GM21786 (cell line): ENCODE measurements around the gene ABTB2.

ENCODE experiments used
- ATAC-seq: cut with Tn5 transposase; IDR thresholded peaks from one replicate; pipeline ENCODE4 v1.9.1; 2021; ENCODE audit not compliant: unreplicated experiment

The ABTB2 gene

GRCh38 chr11:34155057-34155756 lies 202.6 kb downstream of the ABTB2 start:
- ATAC-seq = no peak

DNA sequence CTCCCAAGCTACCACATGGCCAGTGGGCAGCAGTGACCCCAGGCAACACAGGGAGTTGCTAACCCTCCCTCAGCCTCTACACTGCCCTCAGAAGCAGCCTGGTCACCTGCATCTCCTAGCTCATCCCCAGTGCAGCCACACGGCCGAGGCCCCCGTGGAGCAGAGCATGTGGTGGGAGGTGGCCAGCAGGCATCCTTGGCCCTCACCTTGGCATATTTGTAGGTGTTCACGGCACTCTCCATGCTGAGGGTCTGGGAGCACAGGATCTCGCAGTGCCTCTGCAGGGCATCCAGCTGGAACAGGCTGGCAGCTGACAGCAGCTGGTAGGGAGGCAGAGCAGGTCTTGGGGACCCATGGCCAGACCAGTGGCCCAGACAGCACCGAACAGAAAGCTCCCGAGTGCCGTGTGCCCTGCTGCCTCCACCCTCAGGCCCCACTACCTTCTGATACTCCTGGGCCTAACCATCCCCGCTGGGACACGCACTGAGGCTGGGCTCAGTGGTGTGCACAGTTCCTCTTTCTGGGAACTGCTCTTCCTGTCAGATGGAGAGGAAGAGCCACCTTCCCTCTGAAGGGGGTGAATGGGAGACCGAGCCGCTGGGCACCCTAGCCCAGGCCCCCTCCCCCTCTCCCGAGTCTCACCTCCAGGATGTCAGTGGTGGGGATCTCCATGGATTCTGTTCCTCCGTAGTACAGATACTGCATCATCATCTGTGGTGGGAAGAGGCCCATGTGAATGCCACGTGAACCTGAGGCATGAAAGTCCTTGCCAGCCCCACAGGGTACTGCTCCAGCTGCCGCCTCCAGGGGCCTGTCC lies 203.5 kb downstream of the ABTB2 start:
- peak; percentile 73 for ATAC-seq

DNA sequence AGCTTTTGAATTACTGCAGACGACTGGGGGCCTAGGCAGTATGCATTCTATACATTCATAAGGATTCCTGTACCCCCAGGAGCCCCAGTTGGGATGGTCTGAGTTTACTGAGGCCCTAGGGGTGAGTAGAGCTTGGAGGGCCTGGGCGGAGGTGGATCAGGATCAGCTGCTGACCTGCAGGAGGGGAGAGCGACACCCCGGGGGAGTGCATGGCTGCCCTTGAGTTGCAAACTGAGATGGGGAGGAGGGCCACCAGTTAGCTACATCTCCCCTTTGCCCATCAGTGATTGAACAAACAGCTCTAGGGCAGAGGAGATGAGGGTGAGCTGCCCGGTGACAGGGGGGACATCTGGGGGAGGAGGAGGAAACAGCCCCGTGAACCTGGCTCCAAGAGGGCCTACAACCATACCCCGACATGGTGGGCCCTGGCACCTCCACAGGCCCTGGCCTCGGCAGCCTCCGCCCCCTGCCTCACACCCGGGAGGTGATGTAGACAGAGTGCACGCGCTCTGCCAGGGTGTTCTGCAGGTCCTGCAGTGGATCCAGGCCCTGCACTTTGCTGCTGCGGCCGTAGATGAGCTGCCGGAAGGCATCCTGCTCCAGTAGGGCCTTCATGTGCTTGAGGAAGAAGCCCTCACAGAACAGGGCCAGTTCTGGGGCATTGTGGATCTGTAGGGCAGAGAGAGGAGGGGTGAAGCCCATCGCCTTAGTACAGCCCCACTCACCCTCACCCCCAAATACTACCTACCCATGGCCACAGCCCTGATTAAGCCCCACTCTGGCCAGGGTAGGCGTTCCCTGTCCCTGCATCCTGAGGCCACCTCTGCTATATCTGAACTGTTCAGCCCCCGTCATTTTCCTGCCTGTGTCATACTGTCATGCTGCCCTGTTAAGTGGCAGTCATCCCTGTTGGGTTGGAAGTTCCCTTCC lies 205.6 kb downstream of the ABTB2 start:
- ATAC-seq = no peak

GRCh38 chr11:34151166-34151565 lies 206.6 kb downstream of the ABTB2 start:
- ATAC-seq = no peak

DNA sequence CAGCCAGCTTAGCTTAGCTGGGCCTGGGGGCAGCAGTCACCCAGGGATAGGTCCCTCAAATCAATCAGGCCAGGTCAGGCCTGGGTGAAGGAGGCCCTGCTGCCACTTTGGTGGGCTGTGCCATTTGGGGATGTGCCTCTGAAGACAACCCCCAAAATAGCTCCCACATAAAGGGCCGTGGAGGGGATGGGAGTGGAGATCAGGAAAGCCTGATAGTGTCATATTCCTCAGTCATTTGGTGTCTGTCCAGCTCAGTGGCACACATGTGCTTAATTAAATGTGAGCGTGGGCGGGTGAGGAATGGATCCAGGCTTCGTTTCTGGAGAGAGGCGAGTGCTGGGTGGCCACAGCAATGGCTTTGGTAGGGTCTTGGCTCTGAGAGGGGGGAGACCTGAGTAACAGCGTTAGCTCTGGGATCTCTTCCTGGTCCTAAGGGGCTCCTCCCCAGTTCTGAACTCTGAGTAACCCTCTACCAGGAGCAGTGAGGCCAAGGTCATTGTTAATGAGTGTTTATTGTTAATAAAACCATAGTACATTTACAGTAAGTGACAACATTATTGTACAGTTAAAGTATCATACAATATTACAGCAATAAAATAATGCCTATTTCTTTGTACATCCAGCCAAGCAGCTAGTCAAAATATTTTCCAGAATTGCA lies 207.2 kb downstream of the ABTB2 start:
- no peak for ATAC-seq

DNA sequence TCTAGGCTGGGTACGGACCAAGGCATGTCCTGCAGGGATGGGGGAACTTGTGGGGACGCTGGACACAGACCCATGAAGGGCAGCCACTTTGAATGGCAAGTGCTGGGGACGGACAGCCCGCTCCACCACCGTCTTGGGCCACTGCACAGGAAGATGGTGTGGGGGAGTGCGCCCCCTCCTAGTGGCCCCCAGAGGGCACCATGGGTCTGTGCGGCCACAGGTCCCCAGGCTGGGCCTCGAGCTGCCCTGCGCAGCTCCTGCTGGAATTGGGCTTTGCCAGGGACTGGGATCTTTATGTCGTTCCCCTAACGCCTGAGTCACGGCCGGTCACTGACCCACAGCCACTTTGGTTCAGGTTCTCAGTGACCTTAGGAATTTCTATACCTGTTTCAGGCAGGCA lies 208.0 kb downstream of the ABTB2 start:
- ATAC-seq = no peak

- ATAC-seq = no peak
These were observed 208.5 kb downstream of the ABTB2 start for GRCh38 chr11:34149274-34149673.

- no peak for ATAC-seq
These were observed 209.2 kb downstream of the ABTB2 start for GRCh38 chr11:34148504-34149165.

DNA sequence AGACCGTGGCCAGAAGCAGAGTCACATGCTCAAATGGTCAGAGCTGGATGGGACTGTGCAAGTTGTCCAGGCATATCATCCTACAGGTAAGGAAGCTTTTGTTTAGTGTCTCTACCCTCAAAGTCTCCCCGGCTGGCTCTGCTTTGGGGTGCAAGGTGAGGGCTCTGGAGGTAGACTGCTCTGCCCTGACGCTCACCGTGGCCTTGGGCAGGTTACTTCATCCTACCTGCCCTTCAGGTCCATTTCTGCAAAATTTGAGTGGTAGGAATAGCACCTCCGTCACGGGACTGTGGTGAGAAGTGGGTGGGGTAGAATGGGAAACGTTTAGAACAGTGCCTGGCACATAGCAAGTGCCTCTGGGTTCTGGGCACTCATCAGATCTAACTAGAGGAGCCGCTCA lies 210.2 kb downstream of the ABTB2 start:
- no peak for ATAC-seq

DNA sequence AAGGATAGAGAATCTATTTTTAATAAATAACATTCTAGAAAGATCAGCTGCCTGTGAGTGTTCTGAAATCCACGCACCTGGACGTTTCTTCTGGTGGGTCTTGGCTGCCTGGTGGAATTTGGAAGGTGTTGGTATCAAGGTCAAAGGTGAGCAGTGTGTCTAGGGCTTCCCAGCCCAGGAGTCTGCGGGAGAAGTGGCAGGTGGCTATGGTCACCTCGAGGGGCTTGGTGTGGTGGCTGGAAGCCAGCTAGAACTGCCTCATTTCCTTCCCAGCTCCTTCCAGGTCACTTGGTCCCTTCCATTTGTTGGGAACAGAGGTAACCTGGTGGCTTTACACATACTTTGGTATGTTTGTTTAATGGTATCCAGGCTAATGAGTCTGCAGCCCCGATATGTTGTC lies 210.9 kb downstream of the ABTB2 start:
- ATAC-seq = no peak

DNA sequence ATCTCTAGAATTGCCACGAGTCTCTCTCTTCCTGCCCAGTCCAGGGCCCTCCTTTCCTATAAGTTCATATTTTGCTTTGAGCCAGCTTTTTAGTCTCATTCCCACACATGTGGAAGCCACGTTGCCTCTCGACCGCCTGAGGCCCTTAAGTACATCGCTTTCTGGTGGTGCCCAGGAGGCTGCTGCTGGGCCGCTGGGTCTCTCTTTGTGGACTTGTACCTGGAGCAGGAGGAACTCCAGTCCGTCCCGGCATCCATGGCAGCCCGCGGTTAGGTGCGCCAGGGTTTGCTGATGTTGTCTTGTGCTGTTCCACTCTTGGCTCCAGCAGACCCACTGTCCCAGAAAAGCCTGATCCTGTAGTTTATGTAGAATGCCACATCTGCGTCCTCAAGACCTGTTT lies 211.4 kb downstream of the ABTB2 start:
- no peak for ATAC-seq

DNA sequence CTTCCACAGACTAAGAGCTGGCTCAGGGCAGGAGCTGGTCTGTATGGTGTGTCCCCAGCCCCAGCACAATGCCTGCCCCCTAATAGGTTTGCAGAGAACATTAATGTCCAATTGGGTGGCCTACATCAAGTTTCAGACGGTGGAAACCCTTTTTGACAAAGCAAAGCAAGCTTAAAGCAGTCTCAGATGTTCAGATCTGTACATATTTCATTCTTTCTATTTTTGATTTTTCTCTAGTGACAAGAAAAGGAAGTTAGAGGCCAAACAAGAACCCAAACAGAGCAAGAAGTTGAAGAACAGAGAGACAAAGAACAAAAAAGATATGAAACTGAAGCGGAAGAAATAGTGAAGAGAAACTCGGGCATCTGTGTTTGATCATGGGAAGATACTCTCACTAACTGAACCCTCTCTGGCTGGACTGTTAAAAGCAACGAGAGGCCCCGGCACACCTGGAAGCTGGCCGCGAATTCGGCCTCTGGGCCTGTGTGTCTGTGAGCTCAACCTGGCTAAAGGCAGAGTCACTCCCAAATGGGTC lies 211.9 kb downstream of the ABTB2 start:
- peak; percentile 47 for ATAC-seq

DNA sequence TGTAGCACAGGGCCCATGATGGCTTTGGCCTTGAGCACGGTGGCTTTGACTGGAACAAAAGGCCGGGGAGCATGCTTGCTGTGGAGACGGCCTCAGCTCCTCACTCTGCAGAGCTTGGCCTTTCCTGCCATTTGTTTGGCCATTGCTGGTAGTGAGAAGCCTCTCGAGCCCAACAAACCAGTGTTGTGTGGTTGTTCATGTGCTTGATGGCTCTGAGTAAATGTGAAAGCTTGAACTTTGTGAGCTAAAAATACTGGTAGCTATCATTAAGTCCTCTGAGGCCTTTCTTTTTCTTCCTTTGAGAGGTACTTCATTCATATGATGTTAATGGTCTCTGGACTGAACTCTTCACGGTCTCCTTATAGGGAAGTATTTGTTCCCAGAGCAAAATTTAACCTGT lies 212.7 kb downstream of the ABTB2 start:
- peak; percentile 62 for ATAC-seq

DNA sequence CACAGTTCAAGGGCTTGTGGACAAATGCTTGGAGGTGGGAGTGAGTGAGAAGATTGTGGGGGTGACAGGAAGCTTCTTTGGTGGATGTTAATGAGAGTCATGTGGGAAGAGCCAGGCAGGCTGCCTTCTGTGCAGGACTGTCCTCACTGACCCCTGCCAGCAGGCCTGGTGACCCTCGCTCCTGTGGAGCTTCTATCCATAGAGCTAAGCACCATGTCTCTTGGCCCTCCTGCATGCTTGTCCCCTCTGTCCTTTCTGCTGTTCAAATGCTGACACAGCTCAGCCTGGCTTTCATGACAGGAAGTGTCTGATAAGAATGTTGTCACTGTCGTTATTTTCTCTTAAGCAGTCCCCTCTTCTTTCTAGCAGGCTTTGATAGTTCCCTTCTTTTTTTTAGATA lies 214.8 kb downstream of the ABTB2 start:
- no peak for ATAC-seq

GRCh38 chr11:34140149-34140548 lies 217.7 kb downstream of the ABTB2 start:
- no peak for ATAC-seq

- ATAC-seq = no peak
These were observed 218.5 kb downstream of the ABTB2 start for GRCh38 chr11:34139346-34139745.

GRCh38 chr11:34136420-34136819 lies 221.4 kb downstream of the ABTB2 start:
- ATAC-seq = no peak

- ATAC-seq = no peak
These were observed 222.4 kb downstream of the ABTB2 start for GRCh38 chr11:34135439-34135838.

DNA sequence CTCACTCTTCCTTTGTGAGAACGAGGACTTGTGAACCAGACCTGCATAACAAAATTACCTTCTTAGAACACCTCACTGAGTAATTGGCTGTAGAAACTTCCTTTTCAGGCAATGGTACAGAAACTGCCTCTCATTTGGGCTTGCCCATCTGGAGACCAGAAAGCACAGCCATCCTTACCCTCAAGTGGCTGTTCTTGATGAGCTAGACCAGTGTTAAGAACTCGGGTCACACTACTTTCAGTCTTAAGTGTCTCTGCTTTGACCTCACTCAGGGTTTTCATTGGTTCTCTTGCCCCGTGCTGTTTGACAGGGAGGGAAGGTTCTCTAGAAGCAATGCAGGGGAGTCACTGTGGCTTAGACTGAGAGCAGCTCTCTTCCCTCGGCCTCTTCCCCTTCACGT lies 223.0 kb downstream of the ABTB2 start:
- ATAC-seq = peak; percentile 48
